GM10266 (cell line): ENCODE results near the gene RTTN.
A peak's percentile ranks its signal among the peaks of the same experiment; 100 is the strongest.

Experiments used
- DNase-seq: peaks from one replicate; pipeline ENCODE4 v3.0.0; 2012; ENCODE audit errors: extremely low spot score
- CTCF ChIP-seq: IDR thresholded peaks from 2 replicates; pipeline ENCODE4 v1.5.1; 2012; ENCODE audit warnings: mild to moderate bottlenecking, low read depth; ENCODE audit not compliant: control insufficient read depth, insufficient read depth; ENCODE audit errors: missing control alignments

The RTTN gene

GRCh38 chr18:70182548-70182947 is 22.9 kb downstream of the RTTN start:
- DNase-seq, result no peak
- TF ChIP-seq CTCF, result no peak

- no peak for TF ChIP-seq CTCF
- no peak for DNase-seq
These were observed 23.8 kb downstream of the RTTN start for GRCh38 chr18:70181725-70182124.

GRCh38 chr18:70181015-70181414 is 24.5 kb downstream of the RTTN start:
- no peak for DNase-seq
- TF ChIP-seq CTCF, result no peak

- no peak for TF ChIP-seq CTCF
- DNase-seq, result no peak
These were observed 28.9 kb downstream of the RTTN start for GRCh38 chr18:70176537-70176936.

GRCh38 chr18:70175216-70175615 is 30.3 kb downstream of the RTTN start:
- no peak for TF ChIP-seq CTCF
- no peak for DNase-seq

- no peak for DNase-seq
These were observed 33.3 kb downstream of the RTTN start for GRCh38 chr18:70172225-70172624.

GRCh38 chr18:70169747-70170146 is 35.7 kb downstream of the RTTN start:
- no peak for DNase-seq
- no peak for TF ChIP-seq CTCF

More at GRCh38 chr18:70172225-70172624, 33.3 kb downstream of the RTTN start:
- peak; percentile 51 for TF ChIP-seq CTCF
